H1 (cell line): ENCODE measurements around the gene PCYT2. TPM values are rescaled to one million over a fixed set of nuclear protein-coding genes. Genes with fewer than 3 reads are reported as not detected.

Experiments
- CTCF ChIA-PET: fragments of 300-600 bp; sonication (Branson Sonifier 250); formaldehyde crosslinking; loops from one replicate; lab custom pipeline; 2021; ENCODE audit not compliant: partially characterized antibody; lab: Charles Lee
- POLR2A ChIA-PET: fragments of 300-600 bp; sonication (Branson Sonifier 250); formaldehyde crosslinking; loops from one replicate; lab custom pipeline; 2021; ENCODE audit warnings: inconsistent platforms; ENCODE audit not compliant: partially characterized antibody; lab: Charles Lee
- DNase-seq, 2 experiments: peaks; one replicate each; pipeline versions ENCODE4 v3.0.0 to v3.0.0-alpha.2; 2010 to 2022; ENCODE audit warnings: low spot score in 2 of 2, low read depth in 1 of 2, mixed read lengths in 1 of 2
- FAIRE-seq: peaks from 2 replicates; lab custom pipeline; 2011; peaks lifted over from hg19 to GRCh38; lab: Jason Lieb, UNC
- H2AFZ ChIP-seq: 2 replicates; pipeline ENCODE4 v1.8.1; 2012; ENCODE audit warnings: low read length, inconsistent platforms
- H2AK5ac ChIP-seq: 2 replicates; pipeline ENCODE4 v1.6.1; 2013; ENCODE audit warnings: low read depth, low read length
- H2BK120ac ChIP-seq: replicated peaks from 2 replicates; pipeline ENCODE3; 2013; ENCODE audit warnings: low read depth, low read length, inconsistent platforms
- H2BK12ac ChIP-seq: 2 replicates; pipeline ENCODE4 v1.6.1; 2013; ENCODE audit warnings: low read depth, low read length
- H2BK15ac ChIP-seq: 2 replicates; pipeline ENCODE4 v1.6.1; 2013; ENCODE audit warnings: low read length
- H2BK20ac ChIP-seq: 2 replicates; pipeline ENCODE4 v1.6.1; 2013; ENCODE audit warnings: low read length
- H2BK5ac ChIP-seq: 2 replicates; pipeline ENCODE4 v1.6.1; 2013; ENCODE audit warnings: low read depth, low read length
- H3K14ac ChIP-seq: 2 replicates; pipeline ENCODE4 v1.6.1; 2013; ENCODE audit warnings: inconsistent platforms; ENCODE audit not compliant: insufficient read length
- H3K18ac ChIP-seq: 2 replicates; pipeline ENCODE4 v1.6.1; 2013; ENCODE audit warnings: low read length; ENCODE audit errors: extremely low read depth
- H3K23ac ChIP-seq: 2 replicates; pipeline ENCODE4 v1.6.1; 2013; ENCODE audit warnings: inconsistent platforms; ENCODE audit not compliant: insufficient read length
- H3K23me2 ChIP-seq: 2 replicates; pipeline ENCODE4 v1.6.1; 2013; ENCODE audit warnings: low read depth, low read length
- H3K27ac ChIP-seq: 2 replicates; pipeline ENCODE4 v1.6.1; 2011; ENCODE audit warnings: low read depth, low read length, inconsistent platforms
- H3K27me3 ChIP-seq, 4 experiments: replicated peaks in 1 of 4; 1 replicate in 1 of 4; 2 replicates in 3 of 4; pipeline versions ENCODE4 v1.6.1 to v1.8.1; 2011 to 2013; ENCODE audit warnings: low read length in 3 of 4, mild to moderate bottlenecking in 3 of 4, inconsistent platforms in 2 of 4, mixed read lengths in 2 of 4, moderate library complexity in 1 of 4; ENCODE audit not compliant: control insufficient read depth in 3 of 4, insufficient read depth in 3 of 4; ENCODE audit errors: extremely low read depth in 1 of 4
- H3K36me3 ChIP-seq, 4 experiments: 2 replicates each; pipeline versions ENCODE4 v1.6.1 to v1.8.1; 2011 to 2013; ENCODE audit warnings: mild to moderate bottlenecking in 4 of 4, low read length in 3 of 4, moderate library complexity in 2 of 4, control low read depth in 1 of 4, inconsistent platforms in 1 of 4; ENCODE audit not compliant: insufficient read depth in 4 of 4, control insufficient read depth in 2 of 4
- H3K4ac ChIP-seq: replicated peaks from 2 replicates; pipeline ENCODE3; 2013; ENCODE audit warnings: low read length, low read depth, mixed read lengths, inconsistent platforms; ENCODE audit not compliant: insufficient read length
- H3K4me1 ChIP-seq, 4 experiments: replicated peaks in 1 of 4; 1 replicate in 1 of 4; 2 replicates in 3 of 4; pipeline versions ENCODE4 v1.6.1 to v1.8.1; 2011 to 2013; ENCODE audit warnings: low read length in 3 of 4, inconsistent platforms in 2 of 4, mixed read lengths in 1 of 4; ENCODE audit not compliant: insufficient read depth in 4 of 4, control insufficient read depth in 3 of 4
- H3K4me2 ChIP-seq, 2 experiments: 2 replicates each; pipeline versions ENCODE4 v1.6.1 to v1.8.1; 2011 to 2013; ENCODE audit warnings: low read depth in 2 of 2, low read length in 2 of 2, control low read depth in 1 of 2, inconsistent platforms in 1 of 2, mild to moderate bottlenecking in 1 of 2; ENCODE audit not compliant: insufficient read depth in 1 of 2
- H3K4me3 ChIP-seq, 4 experiments: fragments of 200-600, 300-600 bp in 1 of 4; sonication (generic), shearing (Covaris generic), sonication (Bioruptor Twin) in 1 of 4; 2 replicates each; pipeline versions ENCODE4 v1.5.1 to v1.8.1; 2011 to 2016; ENCODE audit warnings: low read length in 4 of 4, low read depth in 3 of 4, control low read depth in 2 of 4, inconsistent platforms in 2 of 4, mild to moderate bottlenecking in 2 of 4, mixed read lengths in 1 of 4, moderate library complexity in 1 of 4; ENCODE audit not compliant: insufficient read depth in 2 of 4; ENCODE audit errors: extremely low read depth in 1 of 4
- H3K56ac ChIP-seq: replicated peaks from 2 replicates; pipeline ENCODE3; 2013; ENCODE audit warnings: low read depth, mild to moderate bottlenecking, mixed read lengths, low read length, inconsistent platforms; ENCODE audit not compliant: insufficient read length
- H3K79me1 ChIP-seq: 2 replicates; pipeline ENCODE4 v1.6.1; 2013; ENCODE audit warnings: low read depth, low read length, control low read depth
- H3K79me2 ChIP-seq, 2 experiments: 2 replicates each; pipeline versions ENCODE4 v1.6.1 to v1.8.1; 2012 to 2013; ENCODE audit warnings: low read length in 2 of 2, mild to moderate bottlenecking in 2 of 2, inconsistent platforms in 1 of 2; ENCODE audit not compliant: insufficient read depth in 2 of 2, control insufficient read depth in 1 of 2
- H3K9ac ChIP-seq, 4 experiments: replicated peaks in 1 of 4; 1 replicate in 1 of 4; 2 replicates in 3 of 4; pipeline versions ENCODE4 v1.6.1 to v1.8.1; 2011 to 2013; ENCODE audit warnings: low read depth in 3 of 4, low read length in 3 of 4, control low read depth in 2 of 4, mild to moderate bottlenecking in 2 of 4, moderate library complexity in 2 of 4, inconsistent platforms in 1 of 4; ENCODE audit errors: extremely low read depth in 1 of 4
- H3K9me3 ChIP-seq, 2 experiments: 2 replicates each; pipeline versions ENCODE4 v1.6.1 to v1.8.1; 2012 to 2013; ENCODE audit warnings: mild to moderate bottlenecking in 2 of 2, moderate library complexity in 2 of 2, control low read depth in 1 of 2, inconsistent platforms in 1 of 2, low read depth in 1 of 2, low read length in 1 of 2, mixed read lengths in 1 of 2; ENCODE audit not compliant: insufficient read depth in 2 of 2
- H4K20me1 ChIP-seq, 2 experiments: replicated peaks in 1 of 2; 2 replicates each; pipeline versions ENCODE3 to v1.8.1; 2011 to 2013; ENCODE audit warnings: inconsistent platforms in 2 of 2, low read length in 2 of 2, mild to moderate bottlenecking in 1 of 2; ENCODE audit not compliant: insufficient read depth in 2 of 2, control insufficient read depth in 1 of 2
- H4K5ac ChIP-seq: 2 replicates; pipeline ENCODE4 v1.6.1; 2013; ENCODE audit warnings: low read length, low read depth, mixed read lengths, inconsistent platforms; ENCODE audit not compliant: insufficient read length
- H4K8ac ChIP-seq: 2 replicates; pipeline ENCODE4 v1.8.0; 2013; ENCODE audit warnings: mild to moderate bottlenecking, moderate library complexity, low read length, inconsistent platforms; ENCODE audit not compliant: insufficient read depth; ENCODE audit errors: extremely low read depth
- H4K91ac ChIP-seq: replicated peaks from 2 replicates; pipeline ENCODE3; 2013; ENCODE audit warnings: low read length, mixed read lengths, inconsistent platforms; ENCODE audit not compliant: insufficient read length
- ASH2L ChIP-seq: fragments of 200-600, 300-600 bp; sonication (generic); IDR thresholded peaks from one replicate; pipeline ENCODE4 v1.7.1; 2017; ENCODE audit warnings: low read length
- CREB1 ChIP-seq: IDR thresholded peaks from 2 replicates; pipeline ENCODE4 v1.6.1; 2012; ENCODE audit warnings: inconsistent platforms
- CTCF ChIP-seq, 3 experiments: IDR thresholded peaks; 1 replicate in 2 of 3; 2 replicates in 1 of 3; pipeline versions ENCODE4 v1.5.1 to v1.6.1; 2011; ENCODE audit warnings: low read length in 3 of 3, mild to moderate bottlenecking in 3 of 3, inconsistent platforms in 2 of 3, low read depth in 1 of 3, moderate library complexity in 1 of 3; ENCODE audit not compliant: insufficient read depth in 1 of 3; ENCODE audit errors: control extremely low read depth in 1 of 3
- HDAC2 ChIP-seq, 2 experiments: fragments of 300-600 bp in 1 of 2; sonication (generic) in 1 of 2; IDR thresholded peaks; 2 replicates each; pipeline ENCODE4 v1.6.1; 2011 to 2012; ENCODE audit warnings: low read depth in 2 of 2, low read length in 2 of 2, mild to moderate bottlenecking in 2 of 2, moderate library complexity in 2 of 2, borderline replicate concordance in 1 of 2, inconsistent platforms in 1 of 2
- TAF1 ChIP-seq: IDR thresholded peaks from 2 replicates; pipeline ENCODE4 v1.6.1; 2011; ENCODE audit warnings: mild to moderate bottlenecking, low read depth, low read length
- WGBS, 2 experiments: shearing (Covaris generic) in 1 of 2; methylation state at CpG; one replicate each; pipeline versions ENCODE4 v1.1.6 to v1.1.7; 2013 to 2015; ENCODE audit warnings: low lambda C conversion rate in 2 of 2, mixed read lengths in 2 of 2, inconsistent platforms in 1 of 2, low coverage in 1 of 2, missing lambda C conversion rate in 1 of 2; ENCODE audit not compliant: insufficient replicate concordance in 2 of 2, insufficient coverage in 1 of 2, insufficient read length in 1 of 2; ENCODE audit errors: extremely low coverage in 1 of 2, missing lambda C conversion rate in 1 of 2; 5-methylcytosine and 5-hydroxymethylcytosine counted together
- long read RNA-seq, 2 experiments: library from RNA in 1 of 2; library from capped mRNA in 1 of 2; stranded (forward); transcript quantifications; one replicate each; pipeline ENCODE4 v2.0.0, GENCODE V29; 2021; ENCODE audit warnings: inconsistent platforms in 1 of 2
- polyA minus RNA-seq, 3 experiments: library from RNA; depleted of rRNA, polyadenylated mRNA; stranded (reverse); fragments of >200 nt; gene quantifications; 1 replicate in 2 of 3; 2 replicates in 1 of 3; pipeline ENCODE4 v1.2.3, GENCODE V29; 2011
- polyA plus RNA-seq, 7 experiments: library from polyadenylated mRNA; depleted of rRNA in 3 of 7; stranded (reverse) in 5 of 7; unstranded in 2 of 7; fragments of >200 nt in 5 of 7; fragments of 200-250 nt in 2 of 7; gene quantifications; 1 replicate in 5 of 7; 2 replicates in 1 of 7; 4 replicates in 1 of 7; pipeline versions ENCODE4 v1.2.1 to v1.2.3, GENCODE V29; 2011 to 2013; ENCODE audit warnings: missing spikeins in 2 of 7, mixed read lengths in 2 of 7
- total RNA-seq: library from RNA; stranded (reverse); fragmentation: NEBNext Ultra II Directional; extraction: Animal tissue kit (Norgen Biotek cat#: 25700); gene quantifications from 2 replicates; pipeline ENCODE4 v1.2.1, GENCODE V29; 2021

PCYT2 gene
- total RNA-seq (29.9 and 31.0 TPM in 2 replicates), polyA plus RNA-seq (2011; rRNA removed) (31.3 and 37.7 TPM in 2 replicates), polyA minus RNA-seq (2011; rRNA and poly(A)+ RNA removed) (22.7 and 29.5 TPM in 2 replicates)
- 42.9 TPM for polyA plus RNA-seq (2011; cell fraction: cytosol; rRNA removed)
- polyA plus RNA-seq (2011; cell fraction: nucleus; rRNA removed), result 82.5 TPM
- polyA plus RNA-seq (2012, experiment 1 of 2), result 19.0 to 35.2 TPM (median 29.2 TPM) in 4 replicates
- polyA plus RNA-seq (2012, experiment 2 of 2), result 29.9 TPM
- 20.7 TPM for polyA plus RNA-seq (2013, experiment 1 of 2)
- polyA plus RNA-seq (2013, experiment 2 of 2), result 19.4 TPM
- 17.1 TPM for polyA minus RNA-seq (2011; cell fraction: cytosol; rRNA and poly(A)+ RNA removed)
- polyA minus RNA-seq (2011; cell fraction: nucleus; rRNA and poly(A)+ RNA removed), result 46.4 TPM
- long read RNA-seq, experiment 1, full-length matches to known transcripts, result 9 of 22 reads
- long read RNA-seq, experiment 1, partial matches to known transcripts, result 6 of 22 reads
- long read RNA-seq, experiment 1, other reads (novel, unspliced or antisense), result 7 of 22 reads
- long read RNA-seq, experiment 2, partial matches to known transcripts, result 2 of 2 reads
- long read RNA-seq, experiment 2, other reads (novel, unspliced or antisense), result 0 of 2 reads

GRCh38 chr17:81911277-81911961, at the start of gene PCYT2:
TSS of gene PCYT2 (minus strand) at chr17:81911399. CDS start at chr17:81911355, 44 bp downstream.
- peaks cover 8 to 25% (median 19%) of the 10 kb centered on the region in 4 experiments for H3K36me3 ChIP-seq
- H2BK20ac ChIP-seq, result no peak within 1 kb of the TSS
- H4K8ac ChIP-seq, result no peak within 1 kb of the TSS
- H2BK120ac ChIP-seq, result no peak within 1 kb of the TSS
- H3K27me3 ChIP-seq, result peaks cover 0 to 4% (median 2%) of the 10 kb centered on the region in 4 experiments; a peak in 2 of 7 replicates
- peak within 1 kb of the TSS in 2 of 4 experiments; percentile 24 to 61; a peak in 4 of 7 replicates for H3K9ac ChIP-seq
- peak within 1 kb of the TSS; percentile 65 for H4K91ac ChIP-seq
- H3K4me1 ChIP-seq, result peaks cover 0 to 10% (median 5%) of the 10 kb centered on the region in 4 experiments; a peak in 3 of 7 replicates
- peak within 1 kb of the TSS; percentile 45 to 88 (median 70) for H3K4me3 ChIP-seq
- no peak within 1 kb of the TSS for H3K23ac ChIP-seq
- peak within 1 kb of the TSS; percentile 68 to 91 for H3K4me2 ChIP-seq
- no peak within 1 kb of the TSS for H4K5ac ChIP-seq
- H2BK12ac ChIP-seq, result peak within 1 kb of the TSS; percentile 9; the same call in 1 of the 2 replicates
- peaks cover 6% of the 10 kb centered on the region; the same call in 1 of the 2 replicates for H3K23me2 ChIP-seq
- DNase-seq (peak in 1 of 2 experiments; percentile 93), FAIRE-seq (no peak)
- H4K20me1 ChIP-seq, result peaks cover 6 to 47% of the 10 kb centered on the region in 2 experiments
- H3K27ac ChIP-seq, result no peak within 1 kb of the TSS
- H3K56ac ChIP-seq, result peak within 1 kb of the TSS; percentile 46
- H3K79me1 ChIP-seq, result peaks cover 2% of the 10 kb centered on the region
- POLR2A ChIA-PET, result interaction anchor here (0.6 to 8.7 kb wide), 7 partner anchors 8 to 119 kb away, joined by 3 to 135 read pairs (median 5); partner anchors contain the start of gene MAFG
- 29% methylated on average over 19 of the region's 84 CpGs; no CpG with 5 or more reads in 1 of the 2 experiments for WGBS, 2 experiments
- peak within 1 kb of the TSS; percentile 61; the same call in 1 of the 2 replicates for H2BK15ac ChIP-seq
- H3K4ac ChIP-seq, result peak within 1 kb of the TSS; percentile 72
- no peak within 1 kb of the TSS for H2AK5ac ChIP-seq
- no peaks in the 10 kb centered on the region; a peak in 1 of 4 replicates for H3K79me2 ChIP-seq
- 0 out of 2 replicates have a peak within 1 kb of the TSS, but pooled peaks have one; percentile 18 for H2BK5ac ChIP-seq
- CTCF ChIA-PET, result interaction anchor here (0.9 to 2.5 kb wide), 3 partner anchors 42 to 295 kb away, joined by 3 to 8 read pairs (median 5); partner anchors contain the start of gene NOTUM
- no peak within 1 kb of the TSS for H3K14ac ChIP-seq
- H3K18ac ChIP-seq, result peak within 1 kb of the TSS; percentile 60; the same call in 1 of the 2 replicates
- H2AFZ ChIP-seq, result no peak within 1 kb of the TSS
- H3K9me3 ChIP-seq, result no peaks in the 10 kb centered on the region
- TF ChIP-seq ASH2L (no peak), CREB1 (peak; percentile 25; the same call in 1 of the 2 replicates), TAF1 (peak; percentile 50; the same call in 1 of the 2 replicates), CTCF (IDR thresholded peaks at IDR 0.05; ENCODE audit: control extremely low read depth in 1 of 3, insufficient read depth in 1 of 3, low read depth in 1 of 3, low read length in 3 of 3) (peak in 1 of 3 experiments; percentile 13; a peak in 1 of 4 replicates), HDAC2 (IDR thresholded peaks at IDR 0.05; ENCODE audit: borderline replicate concordance in 1 of 2, low read depth in 2 of 2, low read length in 2 of 2) (peak in 1 of 2 experiments; percentile 67; a peak in 1 of 4 replicates)
